ENCODE data around the gene RUFY1. TPM values are rescaled to one million over a fixed set of nuclear protein-coding genes. Genes with fewer than 3 reads are reported as not detected.
"Not testable (repeated sequence)": the region's sequence is repeated elsewhere in the genome, so short reads cannot be mapped to it uniquely, and the experiment has no call there.

Gene RUFY1
- total RNA-seq, 1 experiment from 2014 or later, result 64.7 TPM

DNA sequence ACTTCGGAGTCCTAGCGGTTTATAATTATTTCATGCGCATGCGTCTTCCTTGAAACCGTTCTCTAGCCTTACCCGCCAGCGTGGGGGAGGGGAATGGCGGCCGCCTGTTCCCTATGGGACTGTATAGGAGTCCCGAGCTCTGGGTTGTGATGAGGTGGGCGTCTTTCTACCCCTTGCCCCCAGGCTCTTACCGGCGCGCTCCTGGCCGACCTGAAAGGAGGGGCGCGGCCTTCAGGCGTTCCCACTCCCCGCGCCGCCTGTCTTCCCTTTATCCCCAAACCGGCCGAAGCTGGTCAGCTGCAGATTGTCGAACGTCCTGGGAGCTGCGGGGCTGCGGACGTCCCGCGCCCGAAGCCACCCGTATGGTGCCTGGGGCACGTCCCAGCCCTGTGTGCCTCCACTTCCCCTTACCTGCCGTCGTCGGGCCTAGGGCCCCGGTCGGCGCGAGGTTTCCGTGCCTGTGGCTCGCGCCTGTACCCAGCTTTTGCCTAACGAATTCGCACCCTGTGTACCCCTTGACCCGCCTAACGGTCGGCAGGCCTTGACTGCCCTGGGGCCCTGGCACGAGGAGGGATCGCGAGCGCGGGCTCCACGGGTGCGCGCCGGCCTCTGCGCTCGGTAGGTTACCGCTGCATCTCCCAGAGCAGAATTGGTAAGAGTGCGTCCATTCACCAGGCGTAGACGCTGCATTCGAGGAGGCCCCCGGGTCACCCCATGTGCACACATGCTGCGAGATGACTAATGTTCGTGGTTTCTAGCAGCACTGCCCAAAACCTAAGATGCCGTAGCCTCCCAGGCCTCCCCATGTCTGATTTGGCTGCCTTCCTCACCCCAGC lies 73.8 kb downstream of the RUFY1 start:
- Mint-ChIP-seq H3K36me3 (ENCODE audit: insufficient read depth, unreplicated experiment) (peaks cover 57% of the 10 kb centered on the region), H3K9me3 (ENCODE audit: unreplicated experiment) (no peaks in the 10 kb centered on the region), H3K27ac (ENCODE audit: low read depth, unreplicated experiment) (peak overlapping the region; percentile 99), H3K4me3 (ENCODE audit: unreplicated experiment) (peak overlapping the region; percentile 98), H3K27me3 (ENCODE audit: insufficient read depth, unreplicated experiment) (no peaks in the 10 kb centered on the region), H3K4me1 (ENCODE audit: insufficient read depth, unreplicated experiment) (peaks cover 42% of the 10 kb centered on the region)
- CTCF ChIA-PET, result interaction anchor here (0.6 to 2.0 kb wide), 11 partner anchors 9 to 606 kb away, joined by 3 to 11 read pairs (median 3); no protein-coding TSS in a partner anchor
- intact Hi-C loops (cut with micrococcal nuclease), result loop anchor here (10.0 kb wide), 1 partner anchor 451 kb away; the partner anchor contains the start of gene RNF130
- POLR2A ChIA-PET, result interaction anchor here (0.6 to 7.4 kb wide), 46 partner anchors 8 to 1420 kb away, joined by 3 to 197 read pairs (median 5); partner anchors contain the start of genes CANX, CBY3, HNRNPAB and MAML1
- DNase-seq (ENCODE audit: unreplicated experiment), result peak; percentile 93
- TF ChIP-seq, protein P1, sequence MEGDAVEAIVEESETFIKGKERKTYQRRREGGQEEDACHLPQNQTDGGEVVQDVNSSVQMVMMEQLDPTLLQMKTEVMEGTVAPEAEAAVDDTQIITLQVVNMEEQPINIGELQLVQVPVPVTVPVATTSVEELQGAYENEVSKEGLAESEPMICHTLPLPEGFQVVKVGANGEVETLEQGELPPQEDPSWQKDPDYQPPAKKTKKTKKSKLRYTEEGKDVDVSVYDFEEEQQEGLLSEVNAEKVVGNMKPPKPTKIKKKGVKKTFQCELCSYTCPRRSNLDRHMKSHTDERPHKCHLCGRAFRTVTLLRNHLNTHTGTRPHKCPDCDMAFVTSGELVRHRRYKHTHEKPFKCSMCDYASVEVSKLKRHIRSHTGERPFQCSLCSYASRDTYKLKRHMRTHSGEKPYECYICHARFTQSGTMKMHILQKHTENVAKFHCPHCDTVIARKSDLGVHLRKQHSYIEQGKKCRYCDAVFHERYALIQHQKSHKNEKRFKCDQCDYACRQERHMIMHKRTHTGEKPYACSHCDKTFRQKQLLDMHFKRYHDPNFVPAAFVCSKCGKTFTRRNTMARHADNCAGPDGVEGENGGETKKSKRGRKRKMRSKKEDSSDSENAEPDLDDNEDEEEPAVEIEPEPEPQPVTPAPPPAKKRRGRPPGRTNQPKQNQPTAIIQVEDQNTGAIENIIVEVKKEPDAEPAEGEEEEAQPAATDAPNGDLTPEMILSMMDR (IDR thresholded peaks at IDR 0.05; ENCODE audit: unreplicated experiment), result no peak
- TSS peak; percentile 76 for BruUV-seq (replicated peaks)

DNA sequence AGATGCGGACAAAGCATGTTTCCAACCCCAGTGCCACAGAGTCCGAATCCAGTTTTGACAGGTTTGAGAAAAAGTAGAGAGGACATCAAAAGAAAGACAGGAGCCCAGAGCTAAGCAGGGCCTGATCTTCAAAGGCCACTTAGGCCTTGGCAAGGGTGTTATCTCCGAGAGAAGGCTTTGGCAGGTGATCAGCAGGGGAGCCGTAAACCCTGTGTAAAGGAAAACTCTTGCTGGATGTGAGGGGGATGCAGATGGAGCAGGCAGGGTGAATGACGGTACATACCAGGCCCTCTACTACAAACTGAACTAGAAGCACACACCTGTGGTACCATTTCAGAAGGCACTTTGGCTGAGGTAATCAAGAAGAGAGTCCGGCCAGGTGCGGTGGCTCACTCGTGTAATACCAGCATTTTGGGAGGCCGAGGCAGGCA lies 74.5 kb downstream of the RUFY1 start:
- Mint-ChIP-seq H3K4me1 (ENCODE audit: insufficient read depth, unreplicated experiment) (peaks cover 37% of the 10 kb centered on the region), H3K36me3 (ENCODE audit: insufficient read depth, unreplicated experiment) (peaks cover 50% of the 10 kb centered on the region), H3K27me3 (ENCODE audit: insufficient read depth, unreplicated experiment) (no peaks in the 10 kb centered on the region), H3K27ac (ENCODE audit: low read depth, unreplicated experiment) (peak overlapping the region; percentile 99), H3K4me3 (ENCODE audit: unreplicated experiment) (peak overlapping the region; percentile 98), H3K9me3 (ENCODE audit: unreplicated experiment) (no peaks in the 10 kb centered on the region)
- DNase-seq (ENCODE audit: unreplicated experiment), result no peak
- no TSS peak for BruUV-seq (replicated peaks)
- TF ChIP-seq, protein P1 (IDR thresholded peaks at IDR 0.05; ENCODE audit: unreplicated experiment), result no peak
- intact Hi-C loops (cut with micrococcal nuclease), result loop anchor here (10.0 kb wide), 1 partner anchor 450 kb away; the partner anchor contains the start of gene RNF130
- ChIA-PET POLR2A (interaction anchor here (0.7 to 7.4 kb wide), 12 partner anchors 7 to 195 kb away, joined by 3 to 197 read pairs (median 30); partner anchors contain the start of genes CANX, CBY3, MAML1 and SQSTM1), CTCF (interaction anchor here (0.7 to 2.0 kb wide), 3 partner anchors 8 to 11 kb away, joined by 3 to 11 read pairs (median 3); no protein-coding TSS in a partner anchor)

DNA sequence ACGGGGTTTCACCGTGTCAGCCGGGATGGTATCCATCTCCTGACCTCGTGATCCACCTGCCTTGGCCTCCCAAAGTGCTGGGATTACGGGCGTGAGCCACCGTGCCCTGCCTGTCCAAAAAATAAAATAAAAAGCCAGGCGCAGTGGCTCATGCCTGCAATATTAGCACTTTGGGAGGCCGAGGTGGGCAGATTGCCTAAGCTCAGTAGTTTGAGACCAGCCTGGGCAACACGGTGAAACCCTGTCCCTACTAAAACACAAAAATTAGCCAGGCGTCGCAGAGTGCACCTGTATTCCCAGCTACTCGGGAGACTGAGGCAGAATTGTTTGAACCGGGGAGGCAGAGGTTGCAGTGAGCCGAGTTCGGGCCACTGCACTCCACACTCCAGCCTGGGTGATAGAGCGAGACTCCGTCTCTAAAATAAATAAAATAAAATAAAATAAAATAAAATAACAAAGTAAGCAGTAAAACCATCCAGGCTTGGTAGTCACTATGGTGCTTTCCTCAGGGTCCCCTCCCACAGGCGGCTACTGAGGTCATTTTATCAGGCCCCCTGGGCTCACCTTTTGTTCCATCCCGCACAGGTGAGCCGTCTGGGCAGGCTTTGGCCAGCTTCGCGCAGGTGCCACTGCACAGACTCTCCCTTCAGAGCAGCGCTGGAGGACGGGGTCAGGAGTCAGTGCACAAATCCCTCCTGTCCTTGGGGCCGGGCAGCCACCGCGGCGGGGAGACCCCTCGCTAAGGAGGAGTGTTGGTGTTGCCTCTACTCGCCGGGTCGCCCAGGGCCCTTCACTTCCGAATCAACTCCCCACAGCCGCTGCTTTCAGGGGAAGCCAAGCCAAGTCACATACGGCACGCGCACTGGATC lies 83.4 kb downstream of the RUFY1 start:
- CTCF ChIA-PET, result interaction anchor here (0.7 to 1.7 kb wide), 6 partner anchors 8 to 56 kb away, joined by 3 to 11 read pairs (median 4); partner anchors contain the start of gene HNRNPH1
- DNase-seq (ENCODE audit: unreplicated experiment); H3K27me3 Mint-ChIP-seq (ENCODE audit: insufficient read depth, unreplicated experiment); intact Hi-C loops (cut with micrococcal nuclease); H3K9me3 Mint-ChIP-seq (ENCODE audit: unreplicated experiment); H3K4me1 Mint-ChIP-seq (ENCODE audit: insufficient read depth, unreplicated experiment); H3K27ac Mint-ChIP-seq (ENCODE audit: low read depth, unreplicated experiment): not testable (repeated sequence)
- H3K36me3 Mint-ChIP-seq (ENCODE audit: insufficient read depth, unreplicated experiment), result peaks cover 17% of the 10 kb centered on the region
- BruUV-seq (replicated peaks), result TSS peak; percentile 52
- POLR2A ChIA-PET, result interaction anchor here (0.6 to 4.3 kb wide), 4 partner anchors 10 to 1429 kb away, joined by 3 to 40 read pairs (median 11); partner anchors contain the start of genes HNRNPAB and HNRNPH1
- peak overlapping the region; percentile 36 for H3K4me3 Mint-ChIP-seq (ENCODE audit: unreplicated experiment)

DNA sequence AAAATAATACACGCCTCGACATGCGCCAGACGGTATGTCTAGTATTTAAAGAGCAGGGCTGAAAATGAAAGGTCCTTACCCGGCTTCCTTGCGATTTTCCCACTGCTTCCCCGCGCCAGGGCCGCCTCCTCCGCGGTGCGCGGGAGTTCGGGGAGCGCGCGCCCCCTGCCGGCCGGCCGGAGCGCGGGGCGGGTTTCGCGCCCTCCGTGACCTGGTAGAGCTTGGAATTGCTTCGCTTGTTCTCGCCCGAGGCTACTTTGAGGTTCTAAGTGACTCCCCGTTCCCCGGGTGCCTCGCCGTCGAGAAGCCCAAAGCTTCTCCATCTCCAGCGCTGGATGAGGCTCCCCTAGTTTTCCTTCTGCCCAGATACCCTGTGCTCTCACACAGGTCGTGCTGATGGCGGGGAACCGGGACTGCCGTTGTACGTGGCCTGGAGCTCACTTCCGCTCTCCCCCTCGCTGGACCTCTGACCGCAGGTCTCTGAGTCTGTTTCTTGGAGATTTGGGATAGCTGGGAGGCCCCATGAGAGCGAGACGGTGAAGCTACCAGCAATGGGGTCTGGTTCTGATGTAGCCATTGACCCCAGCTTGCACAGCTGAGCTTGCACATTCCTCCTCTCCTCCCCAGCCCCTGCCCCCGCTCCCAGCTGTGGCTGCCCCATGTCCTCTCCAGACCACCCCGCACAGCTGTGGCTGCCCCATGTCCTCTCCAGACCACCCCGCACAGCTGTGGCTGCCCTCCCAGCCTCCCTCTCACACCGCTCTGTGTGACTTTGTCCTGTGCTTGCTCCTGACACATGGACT lies 84.2 kb downstream of the RUFY1 start:
- POLR2A ChIA-PET, result interaction anchor here (2.2 to 4.3 kb wide), 2 partner anchors 11 to 15 kb away, joined by 18 to 40 read pairs; partner anchors contain the start of gene HNRNPH1
- intact Hi-C loops (cut with micrococcal nuclease); H3K9me3 Mint-ChIP-seq (ENCODE audit: unreplicated experiment): not testable (repeated sequence)

DNA sequence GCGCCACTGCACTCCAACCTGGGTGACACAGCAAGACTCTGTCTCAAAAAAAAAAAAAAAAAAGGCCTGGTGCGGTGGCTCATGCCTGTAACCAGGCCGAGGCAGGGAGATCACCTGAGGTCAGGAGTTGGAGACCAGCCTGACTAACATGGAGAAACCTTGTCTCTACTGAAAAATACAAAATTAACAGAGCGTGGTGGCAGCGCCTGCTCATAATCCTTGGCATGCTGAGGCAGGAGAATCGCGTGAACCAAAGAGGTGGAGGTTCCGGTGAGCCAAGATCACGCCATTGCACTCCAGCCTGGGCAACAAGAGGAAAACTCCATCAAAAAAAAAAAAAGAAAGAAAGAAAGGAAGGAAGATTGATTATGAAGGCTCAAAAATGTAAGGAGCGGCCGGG lies 88.9 kb downstream of the RUFY1 start:
- Mint-ChIP-seq H3K27ac (ENCODE audit: low read depth, unreplicated experiment) (peak overlapping the region; percentile 28), H3K27me3 (ENCODE audit: insufficient read depth, unreplicated experiment) (peaks cover 11% of the 10 kb centered on the region)
- BruUV-seq (replicated peaks); H3K4me1 Mint-ChIP-seq (ENCODE audit: insufficient read depth, unreplicated experiment); DNase-seq (ENCODE audit: unreplicated experiment); H3K4me3 Mint-ChIP-seq (ENCODE audit: unreplicated experiment); H3K9me3 Mint-ChIP-seq (ENCODE audit: unreplicated experiment); H3K36me3 Mint-ChIP-seq (ENCODE audit: insufficient read depth, unreplicated experiment); intact Hi-C loops (cut with micrococcal nuclease): not testable (repeated sequence)
- ChIA-PET CTCF (interaction anchor here (0.7 to 1.0 kb wide), 4 partner anchors 39 to 111 kb away, joined by 3 to 5 read pairs (median 4); no protein-coding TSS in a partner anchor), POLR2A (interaction anchor here (1.1 to 1.5 kb wide), 2 partner anchors 64 to 93 kb away, joined by 3 to 4 read pairs; partner anchors contain the start of gene MAML1)

More for the DNA sequence above, 84.2 kb downstream of the RUFY1 start:
- DNase-seq (ENCODE audit: unreplicated experiment); CTCF ChIA-PET; H3K4me1 Mint-ChIP-seq (ENCODE audit: insufficient read depth, unreplicated experiment); H3K4me3 Mint-ChIP-seq (ENCODE audit: unreplicated experiment); H3K27ac Mint-ChIP-seq (ENCODE audit: low read depth, unreplicated experiment); BruUV-seq (replicated peaks); H3K27me3 Mint-ChIP-seq (ENCODE audit: insufficient read depth, unreplicated experiment): not testable (repeated sequence)
- peaks cover 17% of the 10 kb centered on the region for H3K36me3 Mint-ChIP-seq (ENCODE audit: insufficient read depth, unreplicated experiment)

DNA sequence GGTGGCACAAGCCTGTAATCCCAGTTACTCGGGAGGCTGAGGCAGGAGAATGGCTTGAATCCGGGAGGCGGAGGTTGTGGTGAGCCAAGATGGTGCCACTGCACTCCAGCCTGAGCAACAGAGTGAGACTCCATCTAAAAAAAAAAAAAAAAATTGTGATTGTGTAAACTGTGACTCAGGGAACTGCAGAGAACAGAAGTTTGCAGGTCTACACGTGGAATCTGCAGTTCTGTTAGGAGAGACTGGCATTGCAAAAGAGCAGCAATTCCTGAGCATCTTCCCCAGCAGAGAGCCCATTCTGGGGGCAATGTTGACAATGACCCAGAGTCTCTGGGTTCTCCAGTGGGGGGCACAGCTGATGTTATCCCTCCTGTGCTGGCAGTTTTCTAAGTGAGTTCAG lies 91.4 kb downstream of the RUFY1 start:
- H3K4me3 Mint-ChIP-seq (ENCODE audit: unreplicated experiment); DNase-seq (ENCODE audit: unreplicated experiment); H3K36me3 Mint-ChIP-seq (ENCODE audit: insufficient read depth, unreplicated experiment); H3K4me1 Mint-ChIP-seq (ENCODE audit: insufficient read depth, unreplicated experiment); POLR2A ChIA-PET; intact Hi-C loops (cut with micrococcal nuclease); H3K9me3 Mint-ChIP-seq (ENCODE audit: unreplicated experiment); CTCF ChIA-PET; BruUV-seq (replicated peaks); H3K27ac Mint-ChIP-seq (ENCODE audit: low read depth, unreplicated experiment): not testable (repeated sequence)
- H3K27me3 Mint-ChIP-seq (ENCODE audit: insufficient read depth, unreplicated experiment), result peaks cover 26% of the 10 kb centered on the region

All from MCF 10A (cell line).